ENCODE measurements around the gene TLX3. TPM values are rescaled to one million over a fixed set of nuclear protein-coding genes. Genes with fewer than 3 reads are reported as not detected.
"Not testable (repeated sequence)": the region's sequence is repeated elsewhere in the genome, so short reads cannot be mapped to it uniquely, and the experiment has no call there.

TLX3 gene
- total and polyA plus RNA-seq, 4 donors, result not detected

GRCh38 chr5:171355302-171355724 is 46.3 kb downstream of the TLX3 start:
- Histone ChIP-seq H3K27me3 (ENCODE audit: control insufficient read depth in 1 of 2, insufficient read depth in 2 of 2, low read length in 1 of 2) (no peaks in the 10 kb centered on the region), H3K4me3 (ENCODE audit: low read length in 2 of 2) (no peak overlapping the region), H3K27ac (ENCODE audit: low read depth in 1 of 2, low read length in 2 of 2) (no peak overlapping the region), H3K4me1 (ENCODE audit: control insufficient read depth in 1 of 2, insufficient read depth in 2 of 2, low read length in 2 of 2) (no peaks in the 10 kb centered on the region), H3K36me3 (ENCODE audit: control insufficient read depth in 1 of 2, insufficient read depth in 2 of 2, low read length in 1 of 2) (no peaks in the 10 kb centered on the region), H3K9me3 (ENCODE audit: control insufficient read depth, low read length) (no peaks in the 10 kb centered on the region)
- 95 to 97% methylated on average over 5 of the region's 5 CpGs for WGBS, 2 donors
- no peak for DNase-seq
- no peak for ATAC-seq (ENCODE audit: low FRiP score)
- intact Hi-C loops (cut with DNase I), result no loop called here

- Histone ChIP-seq H3K9me3 (ENCODE audit: control insufficient read depth, low read length) (no peaks in the 10 kb centered on the region), H3K27me3 (ENCODE audit: control insufficient read depth in 1 of 2, insufficient read depth in 2 of 2, low read length in 1 of 2) (no peaks in the 10 kb centered on the region), H3K4me1 (ENCODE audit: control insufficient read depth in 1 of 2, insufficient read depth in 2 of 2, low read length in 2 of 2) (no peaks in the 10 kb centered on the region), H3K4me3 (ENCODE audit: low read length in 2 of 2) (no peak overlapping the region), H3K36me3 (ENCODE audit: control insufficient read depth in 1 of 2, insufficient read depth in 2 of 2, low read length in 1 of 2) (no peaks in the 10 kb centered on the region), H3K27ac (ENCODE audit: low read depth in 1 of 2, low read length in 2 of 2) (no peak overlapping the region)
- ATAC-seq (ENCODE audit: low FRiP score) (no peak), DNase-seq (no peak)
- WGBS, 2 donors, result 95 to 97% methylated on average over 2 of the region's 2 CpGs
- intact Hi-C loops (cut with DNase I), result no loop called here
Observed at GRCh38 chr5:171357843-171358242, 48.8 kb downstream of the TLX3 start.

GRCh38 chr5:171361151-171361550 is 52.1 kb downstream of the TLX3 start:
- H3K36me3 ChIP-seq (ENCODE audit: control insufficient read depth in 1 of 2, insufficient read depth in 2 of 2, low read length in 1 of 2); H3K4me1 ChIP-seq (ENCODE audit: control insufficient read depth in 1 of 2, insufficient read depth in 2 of 2, low read length in 2 of 2); intact Hi-C loops (cut with DNase I); H3K27ac ChIP-seq (ENCODE audit: low read depth in 1 of 2, low read length in 2 of 2); H3K27me3 ChIP-seq (ENCODE audit: control insufficient read depth in 1 of 2, insufficient read depth in 2 of 2, low read length in 1 of 2); ATAC-seq (ENCODE audit: low FRiP score); H3K4me3 ChIP-seq (ENCODE audit: low read length in 2 of 2); H3K9me3 ChIP-seq (ENCODE audit: control insufficient read depth, low read length); DNase-seq: not testable (repeated sequence)
- WGBS, 2 donors, result 70 to 76% methylated on average over 7 of the region's 7 CpGs

Other genes starting within 250 kb of the TLX3 start
- gene NPM1, start 78.6 kb downstream of the TLX3 start, total RNA-seq, result 100 to 1,000 TPM; 496 to 519 TPM
- gene NPM1, start 78.6 kb downstream of the TLX3 start, polyA plus RNA-seq, result 1,000 to 10,000 TPM; 1,947 to 4,113 TPM
- 10 to 100 TPM in 1 of 2 donors, 1 to 10 TPM in 1; 2.9 to 15.2 TPM for gene FGF18, start 110.4 kb downstream of the TLX3 start, total RNA-seq
- gene FGF18, start 110.4 kb downstream of the TLX3 start, polyA plus RNA-seq, result 1 to 10 TPM in 1 of 2 donors, not detected in 1; 2.1 TPM

All from aorta (tissue), 5 donors.